K562 treated with DMSO at 1 percent for 12 hours (cell line): Measurements from ENCODE around the gene SPTA1. TPM values are rescaled to one million over a fixed set of nuclear protein-coding genes. Genes with fewer than 3 reads are reported as not detected.

Experiments
- total RNA-seq: library from RNA; unstranded; fragments of 300-600 nt; gene quantifications from 2 replicates; pipeline ENCODE4 v1.2.3, GENCODE V29; 2022; ENCODE audit not compliant: insufficient read depth

SPTA1 gene
- total RNA-seq, result 10.0 and 15.3 TPM in 2 replicates

DNA sequence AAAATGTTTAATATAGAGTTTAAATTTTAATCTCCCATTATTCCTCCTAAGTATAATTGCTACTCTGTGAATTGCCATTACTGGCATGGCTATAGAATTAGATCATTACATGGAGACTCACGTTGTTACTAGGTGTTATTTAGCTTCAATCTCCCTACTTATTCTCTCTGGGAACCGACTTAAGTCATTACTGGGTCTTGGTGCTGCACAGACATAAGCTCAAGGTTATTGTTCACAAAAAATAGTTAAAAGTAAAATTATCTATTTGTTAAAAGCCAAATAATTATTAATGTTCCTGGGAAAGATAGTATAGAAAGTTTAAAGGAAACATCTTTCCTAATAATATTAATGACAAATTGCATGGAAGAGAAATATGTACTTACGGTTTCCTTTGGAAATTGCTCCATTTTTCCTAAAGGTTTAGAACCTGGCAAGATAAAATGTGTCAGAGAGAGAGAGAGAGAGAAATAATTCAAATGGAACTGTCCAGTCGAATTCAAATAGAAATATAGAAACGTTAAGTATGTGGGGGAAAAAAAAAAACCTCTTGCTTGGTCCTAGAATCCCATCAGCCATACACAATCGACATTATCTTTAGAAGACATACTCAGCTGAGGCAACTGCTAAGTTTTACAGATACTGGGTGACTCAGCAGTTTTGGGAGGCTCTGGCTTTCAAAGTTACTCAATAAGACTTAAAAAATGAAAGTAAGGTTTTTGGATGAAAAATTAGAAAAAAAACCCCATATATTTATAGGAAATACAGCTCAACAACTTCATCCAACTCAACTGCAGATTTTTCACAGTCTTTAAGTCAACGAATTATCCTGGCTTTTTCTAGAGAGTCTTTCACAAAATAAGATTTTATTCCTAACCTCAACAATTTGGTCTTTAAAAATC, at the start of gene SPTA1:
Gene SPTA1 (minus strand): TSS at position 605 of the 899 bp plus-strand sequence. CDS start 198 bp downstream, at position 407.

DNA sequence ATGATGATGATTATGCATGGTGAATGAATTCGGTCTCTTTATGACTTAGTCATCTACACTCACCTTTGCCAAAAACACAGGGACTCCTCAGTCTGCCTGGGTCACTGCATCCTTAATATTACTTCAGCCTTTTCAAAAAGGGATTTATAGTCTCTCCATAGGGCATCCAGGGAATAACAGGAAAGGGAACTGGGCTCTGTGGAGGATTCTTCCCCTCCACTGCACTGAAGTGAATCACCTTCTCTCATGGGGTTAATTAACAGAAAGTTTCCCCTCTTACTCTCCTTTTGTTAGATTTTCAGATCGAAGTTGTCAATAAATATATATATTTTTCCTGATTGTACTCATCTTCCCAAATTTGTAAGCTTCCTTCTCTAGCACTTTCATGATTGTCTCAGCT, 34.1 kb upstream of the SPTA1 start, which contains the start of gene OR6K3:
Gene OR6K3 (minus strand): TSS at position 101 of the 400 bp plus-strand sequence. CDS start 2,605 bp downstream, outside the sequence.

DNA sequence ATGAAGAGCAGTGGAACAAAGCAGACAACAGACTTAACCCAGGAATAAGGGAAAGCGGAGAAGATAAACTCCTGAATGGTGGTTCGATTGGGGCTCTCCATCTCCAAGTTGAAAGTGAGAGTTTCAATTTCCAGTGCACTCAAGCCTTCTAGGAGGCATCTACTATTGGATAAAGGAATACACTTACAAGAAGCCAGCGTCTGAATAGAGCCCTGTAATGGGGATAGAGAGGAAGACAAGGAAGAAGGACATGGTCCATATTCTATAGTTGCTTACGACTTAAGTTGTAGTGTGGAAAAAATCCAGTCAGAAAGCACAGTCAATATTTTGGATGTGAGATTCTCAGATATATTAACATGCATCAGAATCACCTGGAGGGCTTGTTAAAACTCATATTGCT, 14.0 kb upstream of the SPTA1 start, which contains the start of gene OR6K2:
Gene OR6K2 (minus strand): TSS at position 101 of the 400 bp plus-strand sequence. CDS start 0 bp downstream, at position 101.

GRCh38 chr1:158604968-158605367, 81.5 kb downstream of the SPTA1 start, which contains the start of gene OR10Z1:
OR10Z1 (plus strand) TSS chr1:158605268; CDS start chr1:158606439, 1,171 bp downstream.

DNA sequence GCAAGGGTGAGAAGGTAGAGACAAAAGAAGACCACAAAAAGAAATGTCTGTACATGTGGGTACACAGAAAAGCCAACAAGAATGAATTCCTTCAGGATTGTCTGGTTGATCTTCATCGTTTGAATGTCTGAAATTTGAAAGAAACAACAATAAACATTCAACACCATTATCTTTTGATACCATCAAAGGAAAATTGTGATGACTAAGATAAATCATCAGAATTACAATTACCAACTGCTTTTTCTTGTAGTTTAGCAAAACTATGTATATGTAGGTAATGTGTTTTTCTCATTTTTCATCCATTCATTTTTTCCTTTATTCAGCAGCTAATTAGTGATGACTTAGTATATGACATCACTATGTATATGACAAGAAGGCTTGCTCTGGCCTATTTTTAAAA, 106.8 kb downstream of the SPTA1 start, which contains the start of gene OR10X1:
Gene OR10X1 (minus strand): TSS at position 167 of the 400 bp plus-strand sequence. CDS start 0 bp downstream, at position 167.

GRCh38 chr1:158570480-158570879, 116.0 kb downstream of the SPTA1 start, which contains the start of gene OR6P1:
OR6P1 (minus strand) TSS chr1:158570580; CDS start chr1:158563604, 6,976 bp downstream.

Other genes with a start within 250 kb of the SPTA1 start
- gene OR10K1, start 224.9 kb downstream of the SPTA1 start, total RNA-seq, result not detected in 2 replicates
- gene OR10R2, start 214.5 kb downstream of the SPTA1 start, total RNA-seq, result not detected in 2 replicates
- gene OR6Y1, start 132.3 kb downstream of the SPTA1 start, total RNA-seq, result not detected in 2 replicates
- not detected in 2 replicates for gene OR6P1, start 116.1 kb downstream of the SPTA1 start, total RNA-seq
- gene OR10X1, start 106.8 kb downstream of the SPTA1 start, total RNA-seq, result not detected in 2 replicates
- gene OR10Z1, start 81.4 kb downstream of the SPTA1 start, total RNA-seq, result not detected in 2 replicates
- gene OR6K2, start 13.9 kb upstream of the SPTA1 start, total RNA-seq, result not detected in 2 replicates
- not detected in 2 replicates for gene OR6K3, start 34.0 kb upstream of the SPTA1 start, total RNA-seq
- gene OR6K6, start 68.0 kb upstream of the SPTA1 start, total RNA-seq, result not detected in 2 replicates
- gene OR6N1, start 85.5 kb upstream of the SPTA1 start, total RNA-seq, result 0.54 TPM in 1 of 2 replicates, not detected in the other
- gene OR6N2, start 94.5 kb upstream of the SPTA1 start, total RNA-seq, result not detected in 2 replicates
- gene MNDA, start 144.6 kb upstream of the SPTA1 start, total RNA-seq, result not detected in 2 replicates
- not detected in 2 replicates for gene PYHIN1, start 244.8 kb upstream of the SPTA1 start, total RNA-seq